NCI-H748 (cell line): ENCODE data around the gene MGAT5B.
"Not testable (repeated sequence)": the region's sequence is repeated elsewhere in the genome, so short reads cannot be mapped to it uniquely, and the experiment has no call there.

Source experiments
- DNase-seq: peaks from one replicate; lab custom pipeline; 2025; ENCODE audit not compliant: unreplicated experiment; lab: John Stamatoyannopoulos, UW

Gene MGAT5B

DNA sequence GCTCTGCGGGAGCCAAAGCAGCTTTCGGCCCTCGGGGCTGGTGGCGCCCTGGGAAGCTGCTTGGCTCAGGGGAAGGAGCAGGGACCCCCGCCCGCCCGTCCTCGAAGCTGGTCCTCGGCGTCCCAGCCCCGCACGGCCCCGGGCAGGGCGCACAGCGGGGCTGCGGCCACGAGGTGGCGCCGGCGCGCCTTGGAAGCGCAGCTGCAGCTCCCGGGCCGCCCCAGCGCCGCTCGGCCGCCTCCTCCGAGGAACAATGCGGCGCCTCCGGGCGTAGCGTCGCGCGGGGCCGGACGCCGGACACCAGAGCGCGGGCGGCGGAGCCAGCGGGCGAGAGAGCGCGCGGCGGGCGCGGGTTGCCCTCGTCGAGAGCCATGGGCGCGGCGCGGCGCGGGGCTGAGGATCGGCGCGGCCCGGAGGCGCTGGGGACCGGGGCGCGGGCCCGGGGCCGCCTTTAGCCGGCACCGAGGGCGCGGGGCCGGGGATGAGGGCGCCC lies at the start of gene MGAT5B:
Gene MGAT5B (plus strand): TSS at position 229 of the 493 bp plus-strand sequence. CDS start 626 bp downstream, outside the sequence.
- peak; percentile 84 for DNase-seq

GRCh38 chr17:76820039-76820438 lies 48.2 kb upstream of the MGAT5B start:
- DNase-seq: no peak

GRCh38 chr17:76820561-76820960 lies 47.6 kb upstream of the MGAT5B start:
- DNase-seq: no peak

- DNase-seq: no peak
Observed at GRCh38 chr17:76822184-76822778, 45.9 kb upstream of the MGAT5B start.

- DNase-seq: no peak
Observed at GRCh38 chr17:76824093-76824492, 44.1 kb upstream of the MGAT5B start.

DNA sequence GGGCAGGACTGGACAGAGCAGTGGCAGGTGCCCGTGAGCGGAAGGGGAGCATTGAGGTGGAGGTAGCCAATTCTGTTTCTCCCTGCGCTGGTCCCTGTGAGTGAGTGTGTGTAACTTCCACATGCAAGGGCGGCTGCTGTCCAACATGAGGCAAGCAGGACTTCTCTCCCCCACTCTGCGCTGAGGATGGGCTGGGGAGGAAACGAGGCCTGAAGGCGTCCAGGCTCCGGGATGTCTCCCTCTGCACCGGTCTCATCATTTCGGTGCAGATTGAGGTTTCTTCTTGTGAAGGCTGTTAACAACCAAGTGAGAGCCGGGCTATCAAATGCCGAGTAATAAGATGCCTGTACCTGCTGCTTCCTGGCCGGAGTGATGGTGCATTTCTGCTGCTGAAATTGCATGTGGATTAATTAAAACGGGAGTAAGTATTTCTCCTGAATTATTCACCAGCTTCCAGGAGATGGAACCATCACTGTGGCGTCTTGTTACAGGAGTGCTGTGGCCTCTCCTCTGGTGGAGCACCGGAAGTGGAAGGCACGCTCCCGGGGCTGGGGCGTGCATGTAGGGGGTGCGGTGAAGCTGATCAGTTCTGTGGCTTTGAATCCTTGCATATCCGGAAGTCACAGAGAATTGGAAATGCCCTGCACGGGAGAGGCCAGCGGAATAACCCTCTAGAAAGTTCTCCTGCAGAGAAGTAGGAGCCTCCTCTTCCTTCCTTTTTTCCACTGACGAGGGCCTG lies 41.7 kb upstream of the MGAT5B start:
- no peak for DNase-seq

- no peak for DNase-seq
Observed at GRCh38 chr17:76827736-76828135, 40.5 kb upstream of the MGAT5B start.

- peak; percentile 82 for DNase-seq
Observed at GRCh38 chr17:76830987-76831715, 37.1 kb upstream of the MGAT5B start.

- DNase-seq: no peak
Observed at GRCh38 chr17:76833034-76833644, 35.1 kb upstream of the MGAT5B start.

GRCh38 chr17:76833747-76834146 lies 34.5 kb upstream of the MGAT5B start:
- DNase-seq: no peak

GRCh38 chr17:76834870-76835269 lies 33.3 kb upstream of the MGAT5B start:
- DNase-seq: no peak

DNA sequence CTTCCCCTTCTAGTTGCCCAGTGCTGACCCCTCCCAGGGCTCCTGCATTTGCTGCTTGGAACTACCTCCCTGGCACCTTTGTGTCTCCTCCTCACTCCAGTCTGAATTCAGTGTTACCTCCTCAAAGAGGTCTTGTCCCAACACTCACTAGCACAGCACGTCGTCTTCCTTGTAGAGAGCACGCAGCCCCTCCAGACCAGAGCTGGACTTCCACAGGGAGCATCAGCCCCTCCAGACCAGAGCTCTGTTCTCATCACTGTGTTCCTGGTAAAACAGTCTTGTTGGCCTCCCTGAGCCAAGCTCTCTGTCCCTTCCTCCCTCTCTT lies 27.8 kb upstream of the MGAT5B start:
- no peak for DNase-seq

- DNase-seq: no peak
Observed at GRCh38 chr17:76840884-76841775, 27.1 kb upstream of the MGAT5B start.

GRCh38 chr17:76841776-76842405 lies 26.3 kb upstream of the MGAT5B start:
- peak; percentile 42 for DNase-seq

GRCh38 chr17:76843068-76843467 lies 25.1 kb upstream of the MGAT5B start:
- not testable (repeated sequence) for DNase-seq

GRCh38 chr17:76843703-76844484 lies 24.3 kb upstream of the MGAT5B start:
- DNase-seq: no peak

- no peak for DNase-seq
Observed at GRCh38 chr17:76844485-76844829, 23.7 kb upstream of the MGAT5B start.

GRCh38 chr17:76844846-76845245 lies 23.4 kb upstream of the MGAT5B start:
- no peak for DNase-seq

DNA sequence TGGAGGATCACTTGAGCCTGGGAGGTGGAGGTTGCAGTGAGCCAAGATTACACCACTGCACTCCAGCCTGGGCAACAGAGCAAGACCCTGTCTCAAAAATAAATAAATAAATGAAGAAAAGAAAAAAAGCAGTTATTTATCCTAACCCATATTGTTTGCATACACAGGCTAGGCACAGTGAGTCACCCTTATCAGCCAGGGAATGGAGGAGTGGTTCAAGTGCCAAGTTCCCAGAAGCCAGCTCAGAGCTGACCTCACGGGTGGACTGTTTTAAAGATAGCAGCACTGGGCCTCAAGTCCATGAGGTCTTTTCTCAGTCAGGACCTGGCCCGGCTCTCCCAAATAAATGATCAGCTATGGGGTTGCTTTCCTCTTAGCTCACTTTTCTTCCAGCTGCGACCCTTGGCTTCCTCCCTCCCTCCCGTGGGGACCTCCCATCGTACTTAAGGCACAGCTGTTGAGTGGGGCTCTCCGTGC lies 22.6 kb upstream of the MGAT5B start:
- no peak for DNase-seq
